ENCODE data around the gene IKBKG. TPM values are rescaled to one million over a fixed set of nuclear protein-coding genes. Genes with fewer than 3 reads are reported as not detected.

The IKBKG gene
- total and polyA plus RNA-seq, 2 donors from 2014 or later: 23.3 to 31.3 TPM

DNA sequence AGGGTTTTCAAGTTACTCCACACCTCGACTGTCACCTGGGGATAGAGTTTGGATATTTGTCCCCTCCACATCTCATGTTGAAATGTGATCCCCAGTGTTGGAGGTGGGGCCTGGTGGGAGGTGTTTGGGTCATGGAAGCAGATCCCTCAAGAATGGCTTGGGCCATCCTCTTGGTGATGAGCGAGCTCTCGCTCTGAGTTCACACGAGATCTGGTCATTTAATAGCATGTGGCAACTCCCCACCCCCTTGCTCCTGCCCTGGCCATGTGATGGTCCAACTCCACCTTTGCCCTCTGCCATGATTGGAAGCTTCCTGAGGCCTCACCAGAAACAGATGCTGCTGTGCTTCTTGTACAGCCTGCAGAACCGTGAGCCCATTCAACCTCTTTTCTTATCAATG lies 45.8 kb downstream of the IKBKG start:
- intact Hi-C loops (cut with DNase I): no loop called here
- TF ChIP-seq, protein P1, sequence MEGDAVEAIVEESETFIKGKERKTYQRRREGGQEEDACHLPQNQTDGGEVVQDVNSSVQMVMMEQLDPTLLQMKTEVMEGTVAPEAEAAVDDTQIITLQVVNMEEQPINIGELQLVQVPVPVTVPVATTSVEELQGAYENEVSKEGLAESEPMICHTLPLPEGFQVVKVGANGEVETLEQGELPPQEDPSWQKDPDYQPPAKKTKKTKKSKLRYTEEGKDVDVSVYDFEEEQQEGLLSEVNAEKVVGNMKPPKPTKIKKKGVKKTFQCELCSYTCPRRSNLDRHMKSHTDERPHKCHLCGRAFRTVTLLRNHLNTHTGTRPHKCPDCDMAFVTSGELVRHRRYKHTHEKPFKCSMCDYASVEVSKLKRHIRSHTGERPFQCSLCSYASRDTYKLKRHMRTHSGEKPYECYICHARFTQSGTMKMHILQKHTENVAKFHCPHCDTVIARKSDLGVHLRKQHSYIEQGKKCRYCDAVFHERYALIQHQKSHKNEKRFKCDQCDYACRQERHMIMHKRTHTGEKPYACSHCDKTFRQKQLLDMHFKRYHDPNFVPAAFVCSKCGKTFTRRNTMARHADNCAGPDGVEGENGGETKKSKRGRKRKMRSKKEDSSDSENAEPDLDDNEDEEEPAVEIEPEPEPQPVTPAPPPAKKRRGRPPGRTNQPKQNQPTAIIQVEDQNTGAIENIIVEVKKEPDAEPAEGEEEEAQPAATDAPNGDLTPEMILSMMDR (IDR thresholded peaks at IDR 0.05; ENCODE audit: borderline replicate concordance, extremely low read depth, insufficient read depth): no peak
- no peaks in the 10 kb centered on the region for H3K4me1 ChIP-seq (ENCODE audit: control insufficient read depth in 2 of 3, insufficient read depth in 2 of 3, low read depth in 1 of 3, low read length in 3 of 3)
- H3K36me3 ChIP-seq (ENCODE audit: control insufficient read depth in 2 of 3, insufficient read depth in 3 of 3, low read length in 3 of 3): no peaks in the 10 kb centered on the region
- H3K27ac ChIP-seq (ENCODE audit: low read depth in 2 of 2, low read length in 2 of 2): no peak overlapping the region
- no peak for FAIRE-seq
- H3K27me3 ChIP-seq (ENCODE audit: control insufficient read depth, insufficient read depth, low read length): no peaks in the 10 kb centered on the region
- DNase-seq: no peak
- no peak overlapping the region for H3K9ac ChIP-seq (ENCODE audit: low read length in 3 of 3)
- H3K4me3 ChIP-seq (ENCODE audit: low read length in 3 of 3): no peak overlapping the region
- no peaks in the 10 kb centered on the region for H3K9me3 ChIP-seq (ENCODE audit: control insufficient read depth in 2 of 3, insufficient read depth in 1 of 3, low read length in 3 of 3)

GRCh38 chrX:154594491-154594890 lies 47.1 kb downstream of the IKBKG start:
- TF ChIP-seq, protein P1 (IDR thresholded peaks at IDR 0.05; ENCODE audit: borderline replicate concordance, extremely low read depth, insufficient read depth): no peak
- no peak for DNase-seq
- intact Hi-C loops (cut with DNase I): no loop called here
- no peak overlapping the region for H3K27ac ChIP-seq (ENCODE audit: low read depth in 2 of 2, low read length in 2 of 2)
- no peaks in the 10 kb centered on the region for H3K9me3 ChIP-seq (ENCODE audit: control insufficient read depth in 2 of 3, insufficient read depth in 1 of 3, low read length in 3 of 3)
- no peaks in the 10 kb centered on the region for H3K4me1 ChIP-seq (ENCODE audit: control insufficient read depth in 2 of 3, insufficient read depth in 2 of 3, low read depth in 1 of 3, low read length in 3 of 3)
- H3K9ac ChIP-seq (ENCODE audit: low read length in 3 of 3): no peak overlapping the region
- no peak overlapping the region for H3K4me3 ChIP-seq (ENCODE audit: low read length in 3 of 3)
- H3K36me3 ChIP-seq (ENCODE audit: control insufficient read depth in 2 of 3, insufficient read depth in 3 of 3, low read length in 3 of 3): no peaks in the 10 kb centered on the region
- H3K27me3 ChIP-seq (ENCODE audit: control insufficient read depth, insufficient read depth, low read length): no peaks in the 10 kb centered on the region
- FAIRE-seq: no peak

- no peaks in the 10 kb centered on the region for H3K4me1 ChIP-seq (ENCODE audit: control insufficient read depth in 2 of 3, insufficient read depth in 2 of 3, low read depth in 1 of 3, low read length in 3 of 3)
- TF ChIP-seq, protein P1 (IDR thresholded peaks at IDR 0.05; ENCODE audit: borderline replicate concordance, extremely low read depth, insufficient read depth): no peak
- no peaks in the 10 kb centered on the region for H3K36me3 ChIP-seq (ENCODE audit: control insufficient read depth in 2 of 3, insufficient read depth in 3 of 3, low read length in 3 of 3)
- H3K4me3 ChIP-seq (ENCODE audit: low read length in 3 of 3): no peak overlapping the region
- no peaks in the 10 kb centered on the region for H3K27me3 ChIP-seq (ENCODE audit: control insufficient read depth, insufficient read depth, low read length)
- DNase-seq: no peak
- H3K9ac ChIP-seq (ENCODE audit: low read length in 3 of 3): no peak overlapping the region
- no peak overlapping the region for H3K27ac ChIP-seq (ENCODE audit: low read depth in 2 of 2, low read length in 2 of 2)
- FAIRE-seq: no peak
- no peaks in the 10 kb centered on the region for H3K9me3 ChIP-seq (ENCODE audit: control insufficient read depth in 2 of 3, insufficient read depth in 1 of 3, low read length in 3 of 3)
- intact Hi-C loops (cut with DNase I): no loop called here
Observed at GRCh38 chrX:154595559-154596249, 48.3 kb downstream of the IKBKG start.
